ENCODE results near the gene KCNK2.
"Not testable (repeated sequence)": the region's sequence is repeated elsewhere in the genome, so short reads cannot be mapped to it uniquely, and the experiment has no call there.

Gene KCNK2

GRCh38 chr1:215151841-215152549, 69.5 kb downstream of the KCNK2 start:
- DNase-seq (ENCODE audit: low spot score) = no peak

- DNase-seq (ENCODE audit: low spot score) = no peak
Measured at GRCh38 chr1:215156232-215156631, 73.7 kb downstream of the KCNK2 start.

- DNase-seq (ENCODE audit: low spot score) = no peak
Measured at GRCh38 chr1:215160351-215160750, 77.8 kb downstream of the KCNK2 start.

- not testable (repeated sequence) for DNase-seq (ENCODE audit: low spot score)
Measured at GRCh38 chr1:215163144-215163543, 80.6 kb downstream of the KCNK2 start.

GRCh38 chr1:215166886-215167285, 84.3 kb downstream of the KCNK2 start:
- no peak for DNase-seq (ENCODE audit: low spot score)

- DNase-seq (ENCODE audit: low spot score) = no peak
Measured at GRCh38 chr1:215181518-215181917, 99.0 kb downstream of the KCNK2 start.

GRCh38 chr1:215185067-215185620, 102.6 kb downstream of the KCNK2 start:
- DNase-seq (ENCODE audit: low spot score) = no peak

- DNase-seq (ENCODE audit: low spot score) = no peak
Measured at GRCh38 chr1:215188302-215188950, 105.9 kb downstream of the KCNK2 start.

GRCh38 chr1:215192306-215192705, 109.8 kb downstream of the KCNK2 start:
- DNase-seq (ENCODE audit: low spot score) = no peak

GRCh38 chr1:215198021-215198420, 115.5 kb downstream of the KCNK2 start:
- DNase-seq (ENCODE audit: low spot score) = no peak

- no peak for DNase-seq (ENCODE audit: low spot score)
Measured at GRCh38 chr1:215200121-215200520, 117.6 kb downstream of the KCNK2 start.

GRCh38 chr1:215201283-215201682, 118.7 kb downstream of the KCNK2 start:
- no peak for DNase-seq (ENCODE audit: low spot score)

GRCh38 chr1:215202868-215203267, 120.3 kb downstream of the KCNK2 start:
- no peak for DNase-seq (ENCODE audit: low spot score)

- DNase-seq (ENCODE audit: low spot score) = no peak
Measured at GRCh38 chr1:215210167-215210566, 127.6 kb downstream of the KCNK2 start.

- DNase-seq (ENCODE audit: low spot score) = no peak
Measured at GRCh38 chr1:215215846-215216245, 133.3 kb downstream of the KCNK2 start.

GRCh38 chr1:215219372-215219771, 136.8 kb downstream of the KCNK2 start:
- no peak for DNase-seq (ENCODE audit: low spot score)

- no peak for DNase-seq (ENCODE audit: low spot score)
Measured at GRCh38 chr1:215220346-215220745, 137.8 kb downstream of the KCNK2 start.

- DNase-seq (ENCODE audit: low spot score) = no peak
Measured at GRCh38 chr1:215226757-215227156, 144.2 kb downstream of the KCNK2 start.

- no peak for DNase-seq (ENCODE audit: low spot score)
Measured at GRCh38 chr1:215228193-215228592, 145.7 kb downstream of the KCNK2 start.

- no peak for DNase-seq (ENCODE audit: low spot score)
Measured at GRCh38 chr1:215241451-215241850, 158.9 kb downstream of the KCNK2 start.

- DNase-seq (ENCODE audit: low spot score) = no peak
Measured at GRCh38 chr1:215243345-215244054, 161.0 kb downstream of the KCNK2 start.

- no peak for DNase-seq (ENCODE audit: low spot score)
Measured at GRCh38 chr1:215250913-215251312, 168.4 kb downstream of the KCNK2 start.

- DNase-seq (ENCODE audit: low spot score) = no peak
Measured at GRCh38 chr1:215251428-215251827, 168.9 kb downstream of the KCNK2 start.
